ENCODE measurements around the gene LRRC34.
A peak's percentile ranks its signal among the peaks of the same experiment; 100 is the strongest.

LRRC34 gene

GRCh38 chr3:169813757-169814517 is 1.2 kb upstream of the LRRC34 start:
- ATAC-seq, result peak; percentile 91
- DNase-seq, result peak; percentile 77

GRCh38 chr3:169813278-169813677 is 574 bp upstream of the LRRC34 start:
- ATAC-seq (no peak), DNase-seq (no peak)

GRCh38 chr3:169811631-169812331 is 923 bp downstream of the LRRC34 start:
- peak; percentile 3 for ATAC-seq
- no peak for DNase-seq

GRCh38 chr3:169809230-169809795 is 3.4 kb downstream of the LRRC34 start:
- no peak for DNase-seq
- ATAC-seq, result no peak

GRCh38 chr3:169804681-169805080 is 8.0 kb downstream of the LRRC34 start:
- ATAC-seq (no peak), DNase-seq (no peak)

- DNase-seq (no peak), ATAC-seq (no peak)
These were observed 20.3 kb downstream of the LRRC34 start for GRCh38 chr3:169792359-169792758.

GRCh38 chr3:169790687-169791429 is 21.8 kb downstream of the LRRC34 start:
- peak; percentile 23 for ATAC-seq
- DNase-seq, result no peak

GRCh38 chr3:169790219-169790618 is 22.5 kb downstream of the LRRC34 start:
- ATAC-seq, result no peak
- no peak for DNase-seq

GRCh38 chr3:169787791-169788190 is 24.9 kb downstream of the LRRC34 start:
- no peak for DNase-seq
- no peak for ATAC-seq

- ATAC-seq (no peak), DNase-seq (no peak)
These were observed 25.6 kb downstream of the LRRC34 start for GRCh38 chr3:169787120-169787519.

GRCh38 chr3:169781209-169781855 is 31.4 kb downstream of the LRRC34 start:
- no peak for ATAC-seq
- DNase-seq, result no peak

- DNase-seq (no peak), ATAC-seq (peak; percentile 43)
These were observed 32.0 kb downstream of the LRRC34 start for GRCh38 chr3:169780742-169781141.

- no peak for ATAC-seq
- no peak for DNase-seq
These were observed 34.9 kb downstream of the LRRC34 start for GRCh38 chr3:169777822-169778221.

- ATAC-seq, result no peak
- no peak for DNase-seq
These were observed 38.5 kb downstream of the LRRC34 start for GRCh38 chr3:169774186-169774585.

GRCh38 chr3:169772897-169773816 is 39.5 kb downstream of the LRRC34 start, which contains the start of gene MYNN:
Gene MYNN, plus strand, starts transcription at chr3:169773396. Its CDS starts 900 bp downstream, at chr3:169774296.
- DNase-seq (peak; percentile 94), ATAC-seq (peak; percentile 84)

GRCh38 chr3:169772305-169772896 is 40.3 kb downstream of the LRRC34 start:
- peak; percentile 41 for ATAC-seq

GRCh38 chr3:169771497-169772304 is 41.0 kb downstream of the LRRC34 start:
- peak; percentile 58 for DNase-seq
- peak; percentile 14 for ATAC-seq

More at GRCh38 chr3:169772305-169772896, 40.3 kb downstream of the LRRC34 start:
- peak; percentile 75 for DNase-seq

GRCh38 chr3:169769287-169770181 is 43.2 kb downstream of the LRRC34 start, which contains the start of gene ACTRT3:
Gene ACTRT3, minus strand, starts transcription at chr3:169769561. Its CDS starts 41 bp downstream, at chr3:169769520.
- DNase-seq (peak; percentile 75), ATAC-seq (peak; percentile 25)
